ENCODE results near the gene AP4E1.

AP4E1 gene

GRCh38 chr15:51044037-51044727 lies 135.7 kb downstream of the AP4E1 start:
- TF ChIP-seq, protein P1, sequence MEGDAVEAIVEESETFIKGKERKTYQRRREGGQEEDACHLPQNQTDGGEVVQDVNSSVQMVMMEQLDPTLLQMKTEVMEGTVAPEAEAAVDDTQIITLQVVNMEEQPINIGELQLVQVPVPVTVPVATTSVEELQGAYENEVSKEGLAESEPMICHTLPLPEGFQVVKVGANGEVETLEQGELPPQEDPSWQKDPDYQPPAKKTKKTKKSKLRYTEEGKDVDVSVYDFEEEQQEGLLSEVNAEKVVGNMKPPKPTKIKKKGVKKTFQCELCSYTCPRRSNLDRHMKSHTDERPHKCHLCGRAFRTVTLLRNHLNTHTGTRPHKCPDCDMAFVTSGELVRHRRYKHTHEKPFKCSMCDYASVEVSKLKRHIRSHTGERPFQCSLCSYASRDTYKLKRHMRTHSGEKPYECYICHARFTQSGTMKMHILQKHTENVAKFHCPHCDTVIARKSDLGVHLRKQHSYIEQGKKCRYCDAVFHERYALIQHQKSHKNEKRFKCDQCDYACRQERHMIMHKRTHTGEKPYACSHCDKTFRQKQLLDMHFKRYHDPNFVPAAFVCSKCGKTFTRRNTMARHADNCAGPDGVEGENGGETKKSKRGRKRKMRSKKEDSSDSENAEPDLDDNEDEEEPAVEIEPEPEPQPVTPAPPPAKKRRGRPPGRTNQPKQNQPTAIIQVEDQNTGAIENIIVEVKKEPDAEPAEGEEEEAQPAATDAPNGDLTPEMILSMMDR (IDR thresholded peaks at IDR 0.05; ENCODE audit: low read depth, low read length) = no peak
- no peak for DNase-seq (ENCODE audit: extremely low read depth, low read depth)

GRCh38 chr15:51046016-51046415 lies 137.5 kb downstream of the AP4E1 start:
- TF ChIP-seq, protein P1 (IDR thresholded peaks at IDR 0.05; ENCODE audit: low read depth, low read length) = no peak
- DNase-seq (ENCODE audit: extremely low read depth, low read depth) = no peak

GRCh38 chr15:51046799-51047449 lies 138.4 kb downstream of the AP4E1 start:
- TF ChIP-seq, protein P1 (IDR thresholded peaks at IDR 0.05; ENCODE audit: low read depth, low read length) = no peak
- no peak for DNase-seq (ENCODE audit: extremely low read depth, low read depth)

DNA sequence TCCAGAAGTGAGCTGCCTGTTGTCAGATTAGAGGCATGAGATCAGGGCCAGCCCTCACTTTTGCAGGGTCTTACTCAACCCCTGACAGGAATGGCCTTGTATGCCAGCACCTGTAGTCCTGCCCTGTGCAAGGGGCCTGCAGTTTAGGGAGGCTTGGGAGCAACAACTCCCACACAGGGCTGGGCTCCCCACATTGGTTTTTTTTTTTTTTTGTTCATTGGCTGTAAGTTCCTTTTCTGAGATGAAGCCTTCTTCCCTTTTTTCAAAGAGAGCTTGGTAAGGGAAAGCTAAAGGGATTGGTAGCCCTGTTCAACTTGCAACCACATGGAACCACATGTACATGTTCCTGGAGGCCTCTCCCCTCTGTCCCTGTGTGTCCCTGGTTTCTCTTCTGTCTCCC lies 139.8 kb downstream of the AP4E1 start:
- TF ChIP-seq, protein P1 (IDR thresholded peaks at IDR 0.05; ENCODE audit: low read depth, low read length) = no peak
- no peak for DNase-seq (ENCODE audit: extremely low read depth, low read depth)

- DNase-seq (ENCODE audit: extremely low read depth, low read depth) = no peak
- TF ChIP-seq, protein P1 (IDR thresholded peaks at IDR 0.05; ENCODE audit: low read depth, low read length) = no peak
These were observed 140.6 kb downstream of the AP4E1 start for GRCh38 chr15:51049081-51049480.

DNA sequence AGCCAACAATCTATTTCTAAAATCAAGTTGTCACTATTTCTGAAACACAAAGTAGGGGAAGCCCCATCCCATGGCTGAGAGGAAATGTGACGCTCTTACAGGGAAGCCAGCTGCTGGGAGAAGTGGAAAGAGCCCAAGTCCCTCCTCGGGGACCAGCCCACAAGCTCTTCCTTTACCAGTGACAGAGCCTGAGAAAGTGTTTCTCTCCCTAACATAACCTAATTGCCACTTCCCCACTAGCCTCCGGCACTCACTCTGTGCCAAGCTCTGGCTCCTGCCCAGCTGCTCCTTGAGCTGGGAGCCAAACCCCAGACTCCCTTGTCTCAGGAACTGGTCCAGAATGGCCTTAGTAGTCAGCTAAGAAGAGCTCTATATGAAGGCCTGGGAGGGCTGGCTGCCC lies 143.3 kb downstream of the AP4E1 start:
- no peak for DNase-seq (ENCODE audit: extremely low read depth, low read depth)
- TF ChIP-seq, protein P1 (IDR thresholded peaks at IDR 0.05; ENCODE audit: low read depth, low read length) = no peak

DNA sequence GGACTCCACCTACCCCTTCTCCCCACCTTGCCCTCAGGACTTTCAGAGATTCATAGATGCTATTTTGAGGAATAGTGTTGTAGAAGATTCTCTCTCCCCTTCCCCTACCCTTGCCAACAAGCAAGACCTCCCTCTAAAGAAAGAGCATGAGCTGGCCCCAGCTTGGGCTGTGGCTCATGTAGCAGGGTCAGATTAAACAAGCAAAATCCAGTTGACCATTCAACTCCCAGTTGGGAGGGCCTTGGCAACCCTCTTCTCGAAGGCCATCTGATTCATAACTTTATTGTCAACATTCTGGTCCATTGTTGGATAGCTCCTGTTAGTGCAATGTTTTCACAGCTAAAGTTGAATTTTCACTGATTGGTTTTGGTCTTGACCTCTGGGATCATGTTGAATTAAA lies 145.1 kb downstream of the AP4E1 start:
- TF ChIP-seq, protein P1 (IDR thresholded peaks at IDR 0.05; ENCODE audit: low read depth, low read length) = no peak
- DNase-seq (ENCODE audit: extremely low read depth, low read depth) = no peak

Measured in AG09319 (cell line).